Ammon's horn (tissue), 1 donor: Measurements from ENCODE around the gene LZTS3.
"Not testable (repeated sequence)": the region's sequence is repeated elsewhere in the genome, so short reads cannot be mapped to it uniquely, and the experiment has no call there.

Source experiments
- DNase-seq: peaks from one replicate; pipeline ENCODE4 v3.0.0-alpha.2; 2016; ENCODE audit warnings: low spot score

Gene LZTS3

DNA sequence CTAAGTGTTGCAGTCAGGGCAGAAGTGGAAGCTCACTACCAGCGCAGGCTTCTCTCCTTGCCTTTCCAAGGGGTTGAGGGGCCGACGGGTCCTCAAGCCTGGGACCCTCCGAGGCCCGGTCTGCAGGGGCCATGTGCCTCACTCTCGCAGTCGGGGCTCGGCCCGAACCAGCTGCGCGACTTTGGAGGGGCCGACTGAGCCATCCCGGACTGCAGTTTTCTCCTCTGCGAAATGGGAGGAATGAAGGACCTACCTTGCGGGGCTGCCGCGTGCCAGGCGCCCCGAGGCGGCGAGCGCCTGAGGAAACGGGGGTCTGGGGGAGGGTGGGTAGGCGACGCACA lies 5.6 kb downstream of the LZTS3 start:
- no peak for DNase-seq

DNA sequence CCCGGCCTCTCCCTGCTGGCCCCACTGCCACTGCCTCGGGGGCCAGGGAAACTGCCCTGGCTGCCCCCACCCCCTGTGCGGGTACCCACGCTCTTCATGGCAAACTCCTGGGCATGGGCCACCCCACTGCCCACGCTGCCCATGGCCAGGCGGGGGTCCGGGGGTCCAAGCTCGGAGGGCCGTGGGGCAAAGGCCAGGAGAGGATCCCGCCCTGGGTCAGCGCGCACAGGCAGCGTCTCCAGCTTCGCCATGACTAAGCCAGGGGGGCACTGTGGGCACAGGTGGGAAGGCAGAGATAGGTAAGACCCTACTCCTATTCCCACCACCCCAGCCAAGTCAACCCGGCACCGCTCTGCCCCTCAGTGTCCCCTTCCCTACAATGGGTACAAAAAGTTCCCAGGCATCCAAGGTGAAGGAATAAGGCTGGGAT lies 6.4 kb downstream of the LZTS3 start:
- no peak for DNase-seq

DNA sequence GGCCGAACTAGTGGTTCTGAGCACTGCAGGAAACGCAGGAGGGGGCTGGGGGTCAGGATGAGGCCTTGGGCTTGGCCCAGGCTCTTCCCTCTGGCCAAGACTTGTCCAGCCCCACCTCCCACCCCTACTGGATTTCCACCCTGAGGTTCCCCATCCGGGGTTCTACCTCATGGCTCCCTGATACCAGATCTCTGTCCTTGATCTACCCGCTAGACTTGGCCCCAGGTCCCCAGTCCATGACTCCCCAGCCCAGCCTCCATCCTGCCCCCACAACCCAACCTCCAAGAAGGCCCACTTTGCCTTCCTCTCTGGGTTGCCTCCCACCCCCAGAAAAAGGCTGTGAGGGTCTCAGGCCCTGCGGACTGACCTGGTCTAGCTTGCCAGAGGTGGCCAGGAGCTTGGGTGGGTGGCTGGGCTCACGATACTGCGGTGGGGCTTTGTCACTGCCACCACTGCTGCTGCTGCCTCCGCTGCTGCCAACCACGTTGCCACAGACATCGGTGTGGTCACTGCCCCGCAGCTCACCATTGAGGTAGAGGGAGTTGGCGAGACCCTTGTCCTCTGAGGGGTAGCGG lies 6.9 kb downstream of the LZTS3 start:
- no peak for DNase-seq

DNA sequence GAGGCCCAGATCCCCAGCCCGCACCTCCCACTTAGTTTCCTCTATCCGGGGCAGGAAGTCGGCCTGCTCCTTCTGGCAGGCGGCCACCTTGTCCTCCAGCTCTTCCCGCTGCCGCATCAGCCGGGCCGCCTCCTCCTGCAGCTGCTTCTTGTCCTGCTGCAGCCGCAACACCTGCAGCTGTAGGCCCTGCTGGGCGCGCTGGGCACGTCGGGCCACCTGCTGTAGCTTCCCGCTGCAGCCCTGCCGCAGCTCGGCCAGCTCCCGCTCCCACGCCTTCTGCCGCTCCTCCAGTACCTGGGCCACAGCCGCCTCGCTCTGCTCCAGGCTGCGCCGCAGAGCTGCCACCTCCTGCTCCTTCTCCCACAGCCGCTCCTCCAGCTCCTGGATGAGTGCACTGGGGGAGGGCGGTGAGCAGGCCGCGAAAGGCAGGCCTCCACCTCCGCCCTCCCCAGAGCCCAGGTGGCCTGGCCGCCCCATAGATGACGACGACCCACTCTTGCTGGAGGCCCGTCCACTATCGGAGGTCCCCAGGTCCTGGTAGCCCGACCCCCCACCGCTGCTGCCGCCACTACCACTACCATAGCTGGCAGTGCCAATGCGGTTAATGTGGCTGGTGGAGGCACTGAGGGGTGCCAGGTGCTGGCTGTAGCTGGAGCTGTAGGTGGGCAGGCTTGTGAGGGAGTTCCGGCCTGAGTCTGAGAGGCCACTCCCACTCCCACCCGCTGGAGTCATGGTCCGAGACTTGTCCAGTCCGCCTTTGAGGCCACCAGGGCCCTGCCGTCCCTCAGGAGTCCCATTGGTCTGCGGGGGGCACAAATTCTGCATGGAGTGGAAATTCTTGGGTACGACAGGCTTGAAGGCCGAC lies 7.6 kb downstream of the LZTS3 start:
- peak; percentile 51 for DNase-seq

DNA sequence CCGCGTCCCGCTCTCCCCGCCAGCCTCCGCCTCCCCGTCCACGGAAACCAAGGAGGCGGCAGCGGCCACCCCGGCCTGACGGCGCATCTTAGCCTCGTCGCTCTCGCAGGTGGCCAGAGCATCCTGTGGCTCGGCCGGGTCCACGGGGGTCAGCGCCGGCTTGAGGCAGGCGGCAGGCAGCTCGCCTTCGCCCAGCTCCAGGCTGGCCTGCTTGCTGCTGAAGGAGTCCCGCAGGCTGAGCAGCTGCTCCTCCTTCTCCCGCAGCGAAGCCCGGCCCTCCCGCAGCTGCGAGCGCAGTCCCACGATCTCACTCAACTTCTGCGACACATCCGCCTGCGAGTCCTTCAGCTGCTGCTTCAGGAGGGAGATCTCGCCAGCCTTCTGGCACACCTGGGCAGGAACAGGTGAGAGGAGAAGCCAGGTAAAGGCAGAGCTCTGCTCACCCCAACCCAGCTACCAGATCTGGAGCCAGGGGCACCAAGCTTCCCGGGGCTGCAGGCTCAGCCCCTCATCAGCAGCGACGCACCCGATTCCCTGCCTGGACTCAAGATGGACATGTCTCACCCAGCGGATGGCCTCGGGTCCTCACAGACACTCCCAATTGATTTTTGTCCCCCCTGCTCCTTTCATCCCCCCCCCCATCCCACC lies 8.5 kb downstream of the LZTS3 start:
- no peak for DNase-seq

DNA sequence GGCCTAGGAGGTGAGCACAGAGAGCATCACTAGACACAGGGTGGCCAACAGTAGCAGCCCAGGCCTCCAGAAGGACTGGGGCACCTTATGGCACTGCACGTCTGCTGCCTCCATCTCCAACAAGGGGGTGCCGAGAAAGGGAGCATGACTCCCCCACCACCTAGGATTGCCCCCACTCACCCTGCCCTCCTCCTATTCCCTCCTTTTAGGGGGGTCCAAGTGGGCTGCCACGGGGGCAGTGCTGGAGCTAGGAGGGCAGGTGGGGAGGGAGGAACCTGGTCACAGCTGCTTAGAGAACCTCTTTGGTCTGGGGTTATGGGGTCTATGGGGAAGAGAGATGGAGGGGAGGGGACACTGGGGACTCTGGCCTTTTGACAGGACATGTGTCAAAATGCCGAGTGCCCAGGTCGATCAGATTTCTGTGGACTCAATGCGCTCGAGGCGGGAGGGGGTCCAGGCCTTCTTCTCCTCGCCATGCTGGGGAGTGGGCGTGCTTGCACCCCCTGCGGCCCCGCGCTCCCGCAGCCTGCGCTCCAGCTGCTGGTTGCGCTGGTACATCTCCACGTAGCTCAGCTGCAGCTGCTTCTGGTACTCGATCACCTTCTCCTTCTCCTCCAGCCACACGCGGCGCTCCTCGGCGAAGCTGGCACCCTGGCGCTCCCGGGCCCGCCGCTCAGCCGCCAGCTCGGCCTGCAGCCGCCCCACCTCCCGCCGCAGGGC lies 9.1 kb downstream of the LZTS3 start:
- DNase-seq = no peak

DNA sequence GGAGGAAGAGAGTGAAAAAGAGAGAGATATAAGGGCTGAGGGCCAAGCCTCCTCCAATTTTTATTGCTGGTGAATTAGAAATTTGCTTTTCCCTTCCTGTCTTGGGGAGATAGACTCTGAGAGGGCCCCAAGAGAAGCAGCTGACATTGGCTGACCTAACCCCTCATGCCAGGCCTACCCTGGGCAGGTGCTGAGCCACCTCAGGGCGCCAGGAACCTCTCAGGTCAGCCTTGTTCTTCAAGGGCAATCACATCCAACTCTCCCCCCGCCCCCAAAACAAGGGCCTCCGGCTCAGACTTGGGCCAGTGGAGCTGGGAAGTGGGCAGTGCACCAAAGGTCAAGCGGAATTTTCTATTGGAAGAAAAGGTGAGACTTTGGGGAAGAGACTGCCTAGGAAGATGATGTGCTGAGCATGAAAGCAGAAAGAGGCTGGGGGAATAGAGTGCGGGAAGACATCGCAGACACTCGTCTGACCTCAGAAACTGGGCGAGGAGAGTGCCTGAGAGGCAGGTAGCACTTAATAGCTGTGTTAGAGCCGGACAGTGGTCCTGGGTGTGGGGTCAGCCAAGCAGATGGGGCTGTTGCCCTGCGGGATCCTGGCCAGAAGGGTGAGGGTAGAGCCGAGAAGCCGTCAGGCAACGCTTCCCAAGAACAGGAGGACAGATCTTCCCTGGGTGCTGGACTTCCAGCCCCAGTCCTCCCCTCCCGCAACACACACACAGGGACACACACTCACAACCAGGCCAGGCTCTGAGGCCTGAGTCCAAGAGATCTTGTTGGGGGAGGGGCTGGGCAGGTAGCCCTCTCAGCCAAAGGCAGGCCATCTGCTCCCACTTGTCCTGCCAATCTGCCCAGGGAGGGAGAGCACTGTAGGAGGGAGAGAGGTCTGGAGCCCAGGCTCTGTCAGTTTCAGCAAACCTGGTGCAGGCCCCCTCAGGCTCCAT lies 10.0 kb downstream of the LZTS3 start:
- no peak for DNase-seq

DNA sequence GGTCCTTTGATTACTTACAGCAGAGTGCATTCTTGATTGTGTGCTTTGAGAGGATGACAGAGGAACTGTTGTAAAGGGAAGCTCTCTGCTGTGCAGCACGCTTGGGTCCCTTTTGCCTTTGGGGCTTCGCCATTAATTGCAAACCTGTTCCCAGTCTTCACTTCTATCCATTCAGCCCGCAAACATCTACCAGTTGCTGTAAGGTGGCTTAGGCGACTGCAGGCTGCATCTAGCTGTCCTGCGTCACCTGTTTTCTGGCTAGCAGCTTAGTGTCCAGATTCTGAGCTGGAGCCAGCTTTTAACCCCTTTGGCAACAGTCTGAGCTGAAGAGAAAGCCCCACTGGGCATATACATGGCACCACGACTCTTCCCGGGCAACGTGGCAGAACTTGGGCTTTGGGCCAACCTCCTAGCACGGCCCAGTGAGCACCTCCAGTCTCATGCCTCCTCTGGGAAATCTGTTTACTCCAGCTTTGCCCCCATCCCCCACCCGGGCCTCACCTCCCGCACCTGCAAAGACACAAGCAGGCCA lies 11.2 kb downstream of the LZTS3 start:
- no peak for DNase-seq

DNA sequence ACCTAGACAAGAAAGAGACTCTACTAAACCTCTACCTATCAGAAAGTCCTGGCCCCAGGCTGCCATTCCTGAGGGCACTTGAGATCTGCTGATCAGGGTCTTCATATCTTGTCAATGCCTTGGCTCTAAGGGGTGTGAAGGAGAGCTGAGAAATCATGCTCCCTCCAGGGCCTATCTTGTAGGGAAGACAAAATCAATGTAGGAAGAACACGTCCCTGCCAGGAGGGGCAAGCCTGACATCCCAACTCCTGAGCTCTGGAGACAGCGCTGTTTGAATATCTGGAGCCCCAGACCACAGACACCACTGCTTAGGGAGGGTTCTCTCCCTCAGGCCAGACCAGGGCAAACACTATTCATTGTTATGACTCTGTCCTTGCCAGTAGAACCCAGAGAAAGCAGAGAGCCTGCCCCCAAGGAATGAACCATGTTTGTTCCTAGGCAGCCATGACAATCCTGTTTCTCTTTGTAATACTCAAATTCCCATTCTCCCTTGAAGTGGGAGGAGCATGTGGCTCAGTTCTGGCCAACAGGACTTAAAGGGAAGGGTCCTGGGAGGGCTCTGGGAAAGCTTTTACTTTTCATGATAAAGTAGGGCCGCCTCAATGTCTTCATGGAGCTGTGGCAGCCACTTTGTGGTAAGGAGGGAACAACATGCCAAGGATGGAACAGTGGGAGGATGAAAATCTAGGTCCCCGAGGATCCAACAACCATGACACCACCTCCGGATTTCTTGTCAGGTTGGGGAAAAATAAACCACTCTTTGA lies 11.9 kb downstream of the LZTS3 start:
- no peak for DNase-seq

DNA sequence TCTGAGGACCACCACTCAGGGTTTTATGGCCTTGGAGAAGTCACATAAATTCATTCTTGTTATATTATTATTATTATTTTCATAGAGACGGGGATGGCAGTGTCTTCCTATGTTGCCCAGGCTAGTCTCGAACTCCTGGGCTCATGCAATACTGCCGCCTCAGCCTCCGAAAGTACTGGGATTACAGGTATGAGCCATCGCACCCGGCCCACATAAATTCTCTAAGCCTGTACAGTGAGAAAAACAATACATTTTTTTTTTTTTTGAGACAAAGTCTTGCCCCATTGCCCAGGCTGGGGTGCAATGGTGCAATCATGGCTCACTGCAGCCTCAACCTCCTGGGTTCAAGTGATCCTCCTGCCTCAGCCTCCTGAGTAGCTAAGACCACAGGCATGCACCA lies 12.9 kb downstream of the LZTS3 start:
- no peak for DNase-seq

DNA sequence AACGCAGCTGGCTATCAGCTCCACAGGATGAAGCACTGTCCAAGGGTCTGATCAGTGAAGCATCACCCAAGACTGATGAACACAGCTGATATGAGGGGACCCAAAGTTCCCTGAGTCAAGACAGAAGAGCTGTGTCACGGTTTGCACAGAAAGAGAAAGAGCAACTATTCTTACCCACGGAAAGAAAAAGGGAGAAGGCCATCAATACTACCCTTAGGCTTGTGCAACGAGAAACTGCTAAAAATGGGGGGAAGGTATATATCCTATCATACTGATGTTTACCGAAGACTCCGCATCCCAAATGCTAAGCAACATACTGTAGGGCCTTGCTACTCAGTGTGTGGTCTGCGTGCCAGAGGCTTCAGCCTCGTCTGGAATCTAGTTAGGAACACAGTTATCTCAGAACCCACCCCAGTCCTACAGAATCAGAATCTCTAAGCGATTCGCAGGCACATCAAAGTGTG lies 14.3 kb downstream of the LZTS3 start:
- DNase-seq = no peak

DNA sequence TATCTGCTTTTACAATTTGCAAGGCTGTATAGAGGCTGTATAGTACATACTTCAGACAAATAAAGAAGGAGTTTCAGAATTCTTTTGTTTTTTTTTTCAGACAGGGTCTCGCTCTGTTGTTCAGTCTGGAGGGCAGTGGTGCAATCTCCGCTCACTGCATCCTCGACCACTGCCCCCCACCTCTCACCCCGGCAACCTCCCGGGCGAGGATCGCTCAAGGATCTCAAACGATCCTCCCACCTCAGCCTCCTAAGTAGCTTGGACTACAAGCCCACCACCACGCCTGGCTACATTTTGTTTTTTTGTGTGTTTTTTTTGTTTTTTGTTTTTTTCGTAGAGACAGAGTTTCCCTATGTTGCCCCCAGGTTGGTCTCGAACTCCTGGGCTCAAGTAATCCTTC lies 15.5 kb downstream of the LZTS3 start:
- DNase-seq = no peak

DNA sequence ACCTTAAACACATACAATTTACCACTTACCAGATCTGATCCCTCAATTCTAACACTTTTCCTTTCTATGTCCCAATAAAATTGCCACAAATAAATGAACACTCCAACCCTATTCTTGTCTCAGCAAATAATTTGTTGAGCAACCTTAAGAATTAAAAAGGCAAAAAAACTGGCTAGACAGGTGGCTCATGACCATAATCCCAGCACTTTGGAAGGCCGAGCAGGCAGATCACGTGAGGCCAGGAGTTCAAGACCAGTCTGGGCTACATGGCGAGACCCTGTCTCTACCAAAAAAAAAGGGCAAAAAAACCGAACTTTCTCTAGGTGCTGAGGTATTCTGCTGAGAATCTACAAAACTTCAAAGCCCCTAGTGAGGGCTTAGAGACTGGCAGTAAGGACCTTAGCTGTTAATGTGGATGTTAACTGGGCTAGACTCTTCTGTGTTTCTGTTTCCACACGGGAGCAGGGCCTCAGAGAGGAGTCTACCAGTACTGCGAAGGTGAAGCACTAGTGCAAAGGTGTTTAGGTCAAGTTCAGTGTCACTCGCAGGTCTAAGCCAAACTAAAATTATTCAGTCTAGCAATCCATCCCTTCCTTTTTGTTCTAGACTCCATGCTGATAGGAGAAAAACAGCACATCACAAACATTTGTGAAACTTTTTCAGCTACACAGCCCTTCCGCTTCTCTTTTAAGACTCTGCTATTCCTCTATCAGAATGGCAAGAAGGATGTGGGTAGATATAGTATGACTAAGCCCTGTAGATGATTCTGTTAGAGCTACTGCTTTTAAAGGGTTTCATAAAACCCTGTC lies 16.3 kb downstream of the LZTS3 start:
- no peak for DNase-seq

DNA sequence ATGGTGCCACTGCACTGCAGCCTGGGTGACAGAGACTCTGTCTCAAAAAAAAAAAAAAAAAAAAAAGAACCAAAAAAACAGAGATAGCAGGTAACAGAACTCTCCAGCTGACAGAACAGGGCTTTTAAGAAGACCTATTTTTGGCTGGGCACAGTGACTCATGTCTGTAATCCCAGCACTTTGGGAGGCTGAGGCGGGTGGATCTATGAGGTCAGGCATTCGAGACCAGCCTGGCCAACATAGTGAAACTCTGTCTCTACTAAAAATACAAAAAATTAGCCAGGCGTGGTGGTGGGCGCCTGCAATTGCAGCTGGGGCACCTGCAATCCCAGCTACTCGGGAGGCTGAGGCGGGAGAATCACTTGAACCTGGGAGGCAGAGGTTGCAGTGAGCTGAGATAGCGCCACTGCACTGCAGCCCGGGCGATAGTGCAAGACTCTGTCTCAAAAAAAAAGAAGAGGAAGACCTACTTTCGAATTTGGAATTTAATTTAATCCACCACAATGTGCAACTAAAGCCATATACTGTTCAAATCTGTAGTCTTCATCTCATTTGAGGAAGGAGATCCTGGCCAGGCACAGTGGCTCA lies 21.2 kb downstream of the LZTS3 start:
- DNase-seq = not testable (repeated sequence)

DNA sequence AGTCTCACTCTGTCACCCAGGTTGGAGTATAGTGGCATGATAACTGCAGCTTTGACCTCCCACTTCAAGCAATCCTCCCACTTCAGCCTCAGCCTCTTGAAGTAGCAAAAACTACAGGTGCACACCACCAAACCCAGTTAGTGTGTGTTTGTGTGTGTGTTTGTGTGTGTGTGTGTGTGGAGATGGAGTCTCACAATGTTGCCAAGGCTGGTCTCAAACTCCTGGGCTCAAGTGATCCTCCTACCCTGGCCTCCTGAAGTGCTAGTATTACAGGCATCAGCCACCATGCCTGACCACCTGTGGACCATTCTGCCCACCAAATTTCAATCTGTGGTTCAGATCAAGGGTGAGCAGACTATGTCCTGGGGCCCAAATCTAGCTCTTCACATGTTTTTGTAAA lies 22.4 kb downstream of the LZTS3 start:
- no peak for DNase-seq

DNA sequence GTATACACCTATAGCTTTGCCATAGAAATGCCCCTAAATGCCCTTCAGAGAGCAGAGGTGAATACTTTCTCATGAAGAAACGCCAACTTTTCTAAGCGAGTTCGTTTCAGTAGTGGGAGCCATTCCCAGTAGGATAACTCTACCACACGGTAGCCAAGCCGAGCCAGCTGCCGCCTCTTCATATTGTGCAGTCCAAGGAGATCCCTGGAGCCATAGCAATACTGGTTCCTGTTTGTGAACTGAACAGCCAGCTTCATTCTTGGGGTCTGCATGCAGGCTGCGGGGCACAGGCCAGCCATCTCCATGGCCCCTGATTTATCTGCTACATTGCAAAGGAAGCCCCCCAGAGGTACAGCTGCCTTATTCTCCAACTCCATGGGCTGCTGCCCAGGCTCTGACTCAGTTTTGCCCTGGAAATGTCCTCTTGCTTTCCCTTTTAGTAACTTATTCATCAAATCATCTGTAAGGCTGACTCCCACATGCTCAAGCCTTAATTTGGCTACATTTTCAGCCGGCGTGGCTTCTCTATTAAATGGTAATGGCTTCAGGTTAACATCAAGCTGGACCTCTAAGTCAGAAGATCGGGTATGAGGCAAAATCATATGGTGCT lies 26.5 kb downstream of the LZTS3 start:
- DNase-seq = peak; percentile 45

DNA sequence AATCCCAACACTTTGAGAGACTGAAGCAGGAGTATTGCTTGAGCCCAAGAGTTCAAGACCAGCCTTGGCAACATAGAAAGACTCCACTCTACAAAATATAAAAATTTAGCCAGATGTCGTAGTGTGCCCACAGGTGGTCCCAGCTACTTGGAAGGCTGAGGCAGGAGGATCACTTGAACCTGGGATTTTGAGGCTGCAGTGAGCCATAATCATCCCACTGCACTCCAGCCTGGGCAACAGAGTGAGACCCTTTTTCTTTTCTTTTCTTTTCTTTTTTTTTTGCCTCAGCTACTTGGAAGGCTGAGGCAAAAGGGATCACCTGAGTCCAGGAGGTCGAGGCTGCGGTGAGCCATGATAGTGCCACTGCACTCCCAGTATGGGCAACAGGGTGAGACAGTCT lies 31.6 kb downstream of the LZTS3 start:
- no peak for DNase-seq

DNA sequence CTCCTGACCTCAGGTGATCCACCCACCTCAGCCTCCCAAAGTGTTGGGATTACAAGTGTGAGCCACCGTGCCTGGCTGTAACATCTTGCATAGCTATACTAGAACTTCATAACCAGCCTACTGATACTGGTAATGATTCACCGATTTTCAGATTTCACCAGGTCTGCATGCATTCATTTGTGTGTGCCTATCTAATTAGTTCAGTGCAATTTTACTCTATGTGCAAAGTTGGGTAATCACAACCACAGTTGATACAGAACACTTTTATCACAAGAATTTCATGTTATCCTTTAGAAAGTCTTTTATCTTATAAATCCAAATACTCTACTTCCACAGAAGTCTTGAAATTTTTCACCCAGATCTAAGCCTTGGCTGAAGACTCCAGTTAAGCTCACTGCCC lies 35.9 kb downstream of the LZTS3 start:
- no peak for DNase-seq
